ENCODE results near the gene TMEM59L.
A peak's percentile ranks its signal among the peaks of the same experiment; 100 is the strongest.

The TMEM59L gene

GRCh38 chr19:18636183-18636968 is 23.7 kb downstream of the TMEM59L start:
- peak; percentile 34 to 99 (median 95) for DNase-seq

- DNase-seq = no peak
These were observed 24.4 kb downstream of the TMEM59L start, which contains the start of gene KLHL26 for GRCh38 chr19:18636969-18637629. TSS of gene KLHL26 (plus strand) at chr19:18637028. CDS start at chr19:18637055, 27 bp downstream.

- DNase-seq = peak in 4 of 58 donors; percentile 11 to 25 (median 16)
These were observed 25.3 kb downstream of the TMEM59L start for GRCh38 chr19:18637673-18638630.

GRCh38 chr19:18639706-18640243 is 27.1 kb downstream of the TMEM59L start:
- no peak for DNase-seq

GRCh38 chr19:18644196-18645034 is 31.7 kb downstream of the TMEM59L start:
- peak in 33 of 58 donors; percentile 15 to 82 (median 61) for DNase-seq

GRCh38 chr19:18645035-18645511 is 32.4 kb downstream of the TMEM59L start:
- peak in 54 of 58 donors; percentile 9 to 95 (median 78) for DNase-seq

GRCh38 chr19:18646535-18647370 is 34.1 kb downstream of the TMEM59L start:
- no peak for DNase-seq

GRCh38 chr19:18647371-18647767 is 34.7 kb downstream of the TMEM59L start:
- no peak for DNase-seq

- DNase-seq = no peak
These were observed 35.1 kb downstream of the TMEM59L start for GRCh38 chr19:18647807-18648206.

- DNase-seq = no peak
These were observed 36.3 kb downstream of the TMEM59L start for GRCh38 chr19:18648973-18649315.

- DNase-seq = peak in 28 of 58 donors; percentile 15 to 62 (median 34)
These were observed 36.8 kb downstream of the TMEM59L start for GRCh38 chr19:18649371-18650020.

- DNase-seq = peak in 2 of 58 donors; percentile 23
These were observed 37.3 kb downstream of the TMEM59L start for GRCh38 chr19:18650021-18650390.

GRCh38 chr19:18650468-18651041 is 37.9 kb downstream of the TMEM59L start:
- DNase-seq = peak in 1 of 58 donors; percentile 37

GRCh38 chr19:18651300-18651699 is 38.6 kb downstream of the TMEM59L start:
- DNase-seq = no peak

- no peak for DNase-seq
These were observed 39.1 kb downstream of the TMEM59L start for GRCh38 chr19:18651733-18652132.

- DNase-seq = no peak
These were observed 41.2 kb downstream of the TMEM59L start for GRCh38 chr19:18653853-18654252.

- no peak for DNase-seq
These were observed 41.8 kb downstream of the TMEM59L start for GRCh38 chr19:18654469-18654868.

GRCh38 chr19:18655173-18655844 is 42.6 kb downstream of the TMEM59L start:
- DNase-seq = no peak

All from anterior cingulate cortex (tissue), 58 donors.